A673 (cell line): ENCODE measurements around the gene ACSF2. TPM values are rescaled to one million over a fixed set of nuclear protein-coding genes. Genes with fewer than 3 reads are reported as not detected.

Experiments
- BruUV-seq: library from RNA; stranded (reverse); fragments of 400-500 nt; replicated peaks from 2 replicates; lab custom pipeline; 2021; lab: Mats Ljungman, UMichigan
- CTCF ChIA-PET: fragments of 300-600 bp; sonication (Branson Sonifier 250); formaldehyde crosslinking; loops from one replicate; lab custom pipeline; 2022; ENCODE audit warnings: antibody characterized with exemption; lab: Charles Lee
- POLR2A ChIA-PET: fragments of 300-600 bp; sonication (Branson Sonifier 250); formaldehyde crosslinking; loops from one replicate; lab custom pipeline; 2022; ENCODE audit warnings: antibody characterized with exemption; ENCODE audit not compliant: low non-redundant PET; lab: Charles Lee
- DNase-seq: peaks from one replicate; pipeline ENCODE4 v3.0.0-alpha.2; 2015; ENCODE audit warnings: low spot score
- H3K27ac ChIP-seq: fragments of 200-600 bp; sonication (generic); 2 replicates; pipeline ENCODE4 v1.5.1; 2016; ENCODE audit warnings: mixed run types, low read depth, mild to moderate bottlenecking, mixed read lengths, antibody characterized with exemption, low read length; ENCODE audit not compliant: poor library complexity, severe bottlenecking
- H3K27me3 ChIP-seq: fragments of 200-600 bp; sonication (generic); replicated peaks from 2 replicates; pipeline ENCODE4 v1.6.1; 2017; ENCODE audit warnings: mixed run types, low read depth, mild to moderate bottlenecking, mixed read lengths, antibody characterized with exemption, low read length; ENCODE audit not compliant: insufficient read depth, poor library complexity
- H3K36me3 ChIP-seq: fragments of 200-600 bp; sonication (generic); 2 replicates; pipeline ENCODE4 v1.6.1; 2016; ENCODE audit warnings: mixed run types, mild to moderate bottlenecking, mixed read lengths, antibody characterized with exemption, low read length; ENCODE audit not compliant: insufficient read depth, poor library complexity, severe bottlenecking
- H3K4me1 ChIP-seq: fragments of 200-600 bp; sonication (generic); 2 replicates; pipeline ENCODE4 v1.6.1; 2017; ENCODE audit warnings: mixed run types, mild to moderate bottlenecking, mixed read lengths, antibody characterized with exemption, low read length; ENCODE audit not compliant: insufficient read depth, poor library complexity, severe bottlenecking
- H3K4me3 ChIP-seq: fragments of 200-600 bp; sonication (generic); 2 replicates; pipeline ENCODE4 v1.5.1; 2016; ENCODE audit warnings: low read depth, mixed run types, mild to moderate bottlenecking, mixed read lengths, low read length; ENCODE audit not compliant: poor library complexity, severe bottlenecking
- H3K9me3 ChIP-seq: fragments of 200-600 bp; sonication (generic); 2 replicates; pipeline ENCODE4 v1.6.1; 2016; ENCODE audit warnings: mixed run types, low read depth, mild to moderate bottlenecking, mixed read lengths, antibody characterized with exemption, low read length; ENCODE audit not compliant: poor library complexity, severe bottlenecking
- EZH2 ChIP-seq: fragments of 200-600 bp; sonication (generic); IDR thresholded peaks from 2 replicates; pipeline ENCODE4 v1.6.1; 2017; ENCODE audit warnings: borderline replicate concordance, low read depth, mild to moderate bottlenecking, mixed read lengths, antibody characterized with exemption, low read length; ENCODE audit not compliant: poor library complexity, severe bottlenecking
- intact Hi-C: fragments of 100-400 bp; cut with micrococcal nuclease; formaldehyde crosslinking; loops from one replicate; pipeline ENCODE4 v1.10.0; 2022; ENCODE audit not compliant: unreplicated experiment
- total RNA-seq: library from RNA; stranded (reverse); gene quantifications from 2 replicates; pipeline ENCODE4 v1.2.3, GENCODE V29; 2021
- TF ChIP-seq, protein P1 (sequence below): fragments of 300-800, 200-600 bp; sonication (generic); conservative IDR thresholded peaks from 2 replicates; pipeline ENCODE4 v1.5.1; 2017; ENCODE audit warnings: low read depth, mild to moderate bottlenecking, antibody characterized with exemption, low read length, moderate library complexity, mixed read lengths

ACSF2 gene
- total RNA-seq, 1 experiment from 2014 or later, result 4.1 TPM

GRCh38 chr17:50483266-50483665, 57.2 kb downstream of the ACSF2 start:
- CTCF ChIA-PET, result interaction anchor here (0.5 to 1.7 kb wide), 2 partner anchors 11 to 311 kb away, joined by 4 to 8 read pairs; no protein-coding TSS in a partner anchor
- intact Hi-C loops, result loop anchor here (2.0 to 5.0 kb wide), 2 partner anchors 59 to 144 kb away; no protein-coding TSS in a partner anchor
- H3K27ac ChIP-seq, result no peak overlapping the region
- no peak for TF ChIP-seq EZH2
- TF ChIP-seq, protein P1, sequence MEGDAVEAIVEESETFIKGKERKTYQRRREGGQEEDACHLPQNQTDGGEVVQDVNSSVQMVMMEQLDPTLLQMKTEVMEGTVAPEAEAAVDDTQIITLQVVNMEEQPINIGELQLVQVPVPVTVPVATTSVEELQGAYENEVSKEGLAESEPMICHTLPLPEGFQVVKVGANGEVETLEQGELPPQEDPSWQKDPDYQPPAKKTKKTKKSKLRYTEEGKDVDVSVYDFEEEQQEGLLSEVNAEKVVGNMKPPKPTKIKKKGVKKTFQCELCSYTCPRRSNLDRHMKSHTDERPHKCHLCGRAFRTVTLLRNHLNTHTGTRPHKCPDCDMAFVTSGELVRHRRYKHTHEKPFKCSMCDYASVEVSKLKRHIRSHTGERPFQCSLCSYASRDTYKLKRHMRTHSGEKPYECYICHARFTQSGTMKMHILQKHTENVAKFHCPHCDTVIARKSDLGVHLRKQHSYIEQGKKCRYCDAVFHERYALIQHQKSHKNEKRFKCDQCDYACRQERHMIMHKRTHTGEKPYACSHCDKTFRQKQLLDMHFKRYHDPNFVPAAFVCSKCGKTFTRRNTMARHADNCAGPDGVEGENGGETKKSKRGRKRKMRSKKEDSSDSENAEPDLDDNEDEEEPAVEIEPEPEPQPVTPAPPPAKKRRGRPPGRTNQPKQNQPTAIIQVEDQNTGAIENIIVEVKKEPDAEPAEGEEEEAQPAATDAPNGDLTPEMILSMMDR, result no peak
- POLR2A ChIA-PET, result no interaction called here
- no peaks in the 10 kb centered on the region for H3K9me3 ChIP-seq
- no peak overlapping the region for H3K4me3 ChIP-seq
- peaks cover 8% of the 10 kb centered on the region for H3K4me1 ChIP-seq
- DNase-seq, result no peak
- no TSS peak for BruUV-seq
- H3K36me3 ChIP-seq, result peaks cover 17% of the 10 kb centered on the region
- no peaks in the 10 kb centered on the region for H3K27me3 ChIP-seq

GRCh38 chr17:50484386-50485155, 58.6 kb downstream of the ACSF2 start:
- TF ChIP-seq, protein P1, result no peak
- no peak for TF ChIP-seq EZH2
- Histone ChIP-seq H3K4me3 (no peak overlapping the region), H3K4me1 (peaks cover 7% of the 10 kb centered on the region), H3K36me3 (peaks cover 17% of the 10 kb centered on the region), H3K27ac (no peak overlapping the region), H3K9me3 (no peaks in the 10 kb centered on the region), H3K27me3 (no peaks in the 10 kb centered on the region)
- intact Hi-C loops, result loop anchor here (5.0 kb wide), 1 partner anchor 58 kb away; no protein-coding TSS in a partner anchor
- ChIA-PET POLR2A (no interaction called here), CTCF (interaction anchor here (1.7 kb wide), 1 partner anchor 12 kb away, joined by 4 read pairs; no protein-coding TSS in a partner anchor)
- no TSS peak for BruUV-seq
- DNase-seq, result no peak

GRCh38 chr17:50487213-50488096, 61.4 kb downstream of the ACSF2 start:
- CTCF ChIA-PET, result interaction anchor here (1.0 kb wide), 1 partner anchor 10 kb away, joined by 3 read pairs; no protein-coding TSS in a partner anchor
- intact Hi-C loops, result no loop called here
- Histone ChIP-seq H3K4me1 (no peaks in the 10 kb centered on the region), H3K9me3 (no peaks in the 10 kb centered on the region), H3K27ac (no peak overlapping the region), H3K4me3 (no peak overlapping the region), H3K36me3 (peaks cover 10% of the 10 kb centered on the region), H3K27me3 (no peaks in the 10 kb centered on the region)
- no TSS peak for BruUV-seq
- TF ChIP-seq EZH2, result no peak
- TF ChIP-seq, protein P1, result no peak
- no peak for DNase-seq
- POLR2A ChIA-PET, result no interaction called here
